Kidney glomerular epithelial cell (primary cell): ENCODE data around the gene ERC2.

Experiments
- DNase-seq: peaks from one replicate; lab custom pipeline; 2025; lab: John Stamatoyannopoulos, UW

ERC2 gene

DNA sequence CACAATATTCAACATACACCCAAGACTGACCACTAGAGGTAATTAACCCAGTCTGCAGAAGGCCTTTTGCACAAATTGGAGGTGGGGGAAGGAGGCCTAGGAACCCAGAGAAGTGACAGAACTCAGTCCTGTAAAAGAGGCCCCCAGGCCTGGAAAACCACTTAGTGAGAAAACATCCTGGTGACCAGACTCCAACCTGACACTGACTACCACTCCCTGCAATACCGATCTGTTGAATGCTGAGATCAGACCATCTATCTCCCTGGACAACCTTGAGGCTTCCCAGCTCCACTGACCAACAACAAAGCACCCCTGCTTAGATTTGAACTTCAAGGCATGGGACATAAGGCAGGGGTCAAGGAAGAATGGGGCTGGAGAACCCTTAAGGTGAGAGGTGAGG lies 719.2 kb downstream of the ERC2 start:
- DNase-seq = no peak

DNA sequence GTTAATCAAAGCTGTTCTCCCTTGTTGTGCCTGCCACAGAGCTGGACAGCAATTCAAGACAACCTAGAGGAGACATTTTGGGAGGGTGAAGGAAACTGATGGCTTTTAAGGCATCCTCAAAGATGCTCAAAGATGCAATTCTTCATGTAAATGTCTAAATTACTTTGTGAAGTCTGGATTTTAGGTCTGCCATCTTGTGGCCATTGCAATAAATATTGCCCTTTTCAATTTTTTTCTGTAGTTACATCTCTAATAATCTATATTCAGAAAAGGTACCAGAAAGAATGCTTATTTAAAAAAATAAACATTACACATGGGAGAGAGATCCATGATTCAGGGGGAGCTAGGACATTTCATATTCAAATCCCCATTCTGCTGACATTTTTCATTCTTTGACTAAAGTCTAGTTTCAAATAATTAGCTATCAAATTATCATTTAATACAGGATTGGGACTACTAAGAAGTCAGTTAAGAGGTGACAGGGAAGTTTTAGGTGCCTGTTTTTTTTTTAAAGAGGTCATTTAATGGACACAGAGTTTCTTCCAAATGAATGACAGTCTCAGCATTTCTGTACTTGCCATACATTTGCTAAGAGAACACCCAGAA lies 721.4 kb downstream of the ERC2 start:
- DNase-seq = peak; percentile 5

DNA sequence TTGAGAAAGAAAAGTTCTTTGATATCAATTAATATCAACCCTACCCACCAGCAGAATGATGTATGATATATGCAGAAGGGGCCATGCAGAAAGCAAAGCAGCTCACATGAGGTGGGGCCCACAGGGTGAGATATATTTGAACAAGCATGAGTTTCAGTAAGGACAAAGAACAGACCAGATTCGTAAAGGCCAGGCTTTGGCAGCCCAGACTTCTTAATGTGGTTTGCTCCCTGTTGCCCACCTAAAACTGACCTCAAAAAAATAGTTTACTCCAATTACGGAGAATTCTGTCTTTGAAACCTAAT lies 725.5 kb downstream of the ERC2 start:
- no peak for DNase-seq

DNA sequence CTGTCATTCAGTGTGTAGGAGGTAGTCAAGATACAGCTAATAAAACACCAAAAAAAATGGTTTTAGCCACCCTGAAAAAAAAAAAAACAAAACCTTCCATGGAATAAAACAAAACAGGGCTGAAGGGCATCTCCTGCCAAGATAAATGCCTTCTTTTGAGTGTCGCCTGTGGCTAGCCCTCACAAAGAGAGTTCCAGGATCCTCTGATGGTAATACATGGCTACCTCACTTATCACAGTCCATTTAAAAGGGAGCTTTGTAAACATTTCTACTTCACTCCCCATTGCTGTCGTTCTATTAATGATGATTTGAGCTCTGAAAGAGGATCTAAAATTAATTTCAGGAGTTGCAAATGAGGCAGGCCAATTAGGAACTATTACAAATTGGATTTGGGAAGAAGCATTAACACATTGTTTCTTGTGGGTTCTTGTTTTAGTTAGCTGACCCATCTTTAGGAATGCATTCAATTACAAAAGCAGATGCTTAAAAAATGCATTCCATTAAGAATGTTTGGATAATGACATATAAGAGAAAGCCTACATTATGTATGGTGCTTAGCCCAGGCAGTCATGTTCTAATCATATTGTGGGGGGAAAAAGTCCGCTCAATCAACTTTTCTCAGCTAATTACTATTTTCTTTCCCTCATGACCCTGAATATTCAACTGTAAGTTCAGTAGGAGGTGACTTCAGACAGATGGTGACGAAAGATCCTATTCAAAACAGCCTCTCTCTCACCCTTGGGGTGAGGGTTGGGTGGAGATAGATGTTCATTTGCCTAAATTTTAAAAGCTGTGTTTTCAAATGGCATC lies 726.0 kb downstream of the ERC2 start:
- no peak for DNase-seq

DNA sequence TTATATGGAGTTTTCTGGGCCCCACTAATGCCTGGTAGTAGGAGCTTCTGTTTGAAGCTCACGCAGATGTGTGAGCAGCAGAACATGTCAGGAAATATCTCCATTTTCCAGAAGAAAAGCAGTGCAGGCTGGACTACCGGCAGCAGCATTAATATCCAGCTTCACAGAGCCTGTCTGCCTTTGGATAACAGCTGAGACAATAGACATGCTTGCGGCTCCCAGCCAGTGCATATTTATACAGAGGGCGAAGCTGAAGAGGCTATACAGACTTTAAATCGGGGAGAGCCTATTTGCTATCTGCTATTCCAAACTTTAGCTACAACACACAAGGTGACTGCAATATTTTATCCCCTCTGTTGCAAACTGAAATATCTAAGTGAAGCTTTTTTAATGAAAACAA lies 731.1 kb downstream of the ERC2 start:
- DNase-seq = no peak

DNA sequence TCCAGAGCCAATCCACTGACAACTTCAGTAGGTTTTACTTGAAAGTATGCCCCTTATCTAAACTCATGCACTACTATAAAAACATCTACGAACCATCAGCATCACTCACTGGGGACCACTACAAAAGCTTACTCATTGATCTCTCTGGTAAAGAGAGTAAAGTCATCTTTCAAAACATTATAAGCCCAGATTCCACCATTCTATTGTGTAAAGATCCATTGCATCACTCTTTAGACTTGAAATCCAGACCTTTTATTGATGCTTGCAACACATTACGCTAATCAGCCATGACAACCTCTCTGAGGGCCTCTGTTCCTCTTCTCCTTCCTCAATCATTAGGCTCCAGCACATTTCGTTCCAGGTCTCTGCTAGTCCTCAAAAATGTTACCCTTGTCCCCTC lies 732.3 kb downstream of the ERC2 start:
- no peak for DNase-seq

DNA sequence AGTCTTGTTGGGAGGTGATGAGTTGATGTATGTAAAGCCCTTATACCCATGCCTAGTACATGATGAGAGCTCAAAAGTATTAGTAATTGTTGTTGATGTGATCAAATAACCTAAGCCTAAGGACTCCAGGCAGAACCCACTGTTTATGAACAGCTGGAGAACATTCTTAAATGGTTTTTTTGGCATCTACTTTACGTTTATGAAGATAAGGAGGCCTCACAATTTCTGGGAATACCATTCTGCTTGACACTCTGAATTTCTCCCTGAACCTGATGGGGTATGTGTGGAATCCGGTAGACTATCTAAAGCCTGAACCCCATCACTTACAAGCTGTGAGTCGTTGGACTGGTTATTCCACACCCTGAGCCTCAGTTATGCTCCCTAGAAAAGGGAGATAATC lies 736.5 kb downstream of the ERC2 start:
- no peak for DNase-seq

DNA sequence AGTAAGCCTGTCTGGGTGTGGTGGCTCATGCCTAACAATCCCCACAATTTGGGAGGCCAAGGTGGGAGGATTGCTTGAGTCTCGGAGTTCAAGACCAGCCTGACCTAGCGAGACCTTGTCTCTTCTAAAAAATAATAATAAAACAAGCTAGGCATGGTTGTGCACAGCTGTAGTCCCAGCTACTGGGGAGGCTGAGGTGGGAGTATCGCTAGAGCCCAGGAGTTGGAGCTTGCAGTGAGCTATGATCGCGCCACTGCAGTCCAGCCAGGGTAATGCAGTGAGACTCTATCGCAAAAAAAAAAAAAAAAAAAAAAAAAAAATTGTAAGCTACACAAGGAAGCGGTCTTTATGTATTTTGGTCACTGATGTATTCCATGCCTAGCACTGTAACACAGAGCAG lies 738.7 kb downstream of the ERC2 start:
- no peak for DNase-seq

DNA sequence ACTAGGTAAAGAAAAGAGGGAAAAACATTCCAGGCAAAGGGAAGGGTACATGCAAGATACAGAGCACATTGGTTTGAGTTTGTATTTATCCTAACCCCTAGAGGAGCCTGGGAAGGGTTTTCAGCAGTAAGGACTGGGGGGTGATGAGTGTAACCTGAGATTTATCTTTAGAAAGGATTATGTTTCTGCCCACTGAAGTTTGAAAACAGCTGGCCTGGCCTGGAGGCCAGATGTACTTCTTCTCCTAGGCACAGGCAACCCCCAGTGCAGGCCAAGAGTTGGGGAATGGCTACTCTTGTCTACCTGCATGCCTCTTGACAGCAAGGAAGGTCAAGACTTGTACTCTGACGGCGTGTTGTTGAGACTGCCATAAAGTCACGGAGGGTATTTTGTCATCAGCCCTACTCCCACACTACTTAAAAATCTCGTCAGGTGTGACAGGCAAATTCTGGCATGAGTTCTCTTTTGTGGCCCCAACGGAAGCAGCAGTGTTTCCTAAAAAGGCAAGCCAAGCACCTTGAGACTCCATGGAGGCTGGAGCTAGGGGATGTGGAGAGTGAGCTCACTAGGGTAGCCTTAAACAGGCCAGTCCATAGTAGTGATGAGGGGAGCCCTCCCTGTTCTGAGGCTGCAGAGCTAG lies 739.7 kb downstream of the ERC2 start:
- no peak for DNase-seq

DNA sequence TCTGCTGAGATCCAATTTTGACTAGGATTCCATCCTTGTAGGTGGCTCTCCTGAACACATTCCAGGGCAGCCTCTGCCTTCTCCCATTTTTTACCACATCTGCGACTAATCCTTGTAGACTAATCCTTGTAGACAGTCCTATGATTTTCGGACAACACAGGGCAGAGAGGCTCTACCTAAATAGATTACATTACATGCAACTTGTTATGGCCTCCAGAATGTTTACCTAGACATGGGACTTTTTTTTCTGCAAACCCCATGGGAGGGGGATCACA lies 741.8 kb downstream of the ERC2 start:
- no peak for DNase-seq

DNA sequence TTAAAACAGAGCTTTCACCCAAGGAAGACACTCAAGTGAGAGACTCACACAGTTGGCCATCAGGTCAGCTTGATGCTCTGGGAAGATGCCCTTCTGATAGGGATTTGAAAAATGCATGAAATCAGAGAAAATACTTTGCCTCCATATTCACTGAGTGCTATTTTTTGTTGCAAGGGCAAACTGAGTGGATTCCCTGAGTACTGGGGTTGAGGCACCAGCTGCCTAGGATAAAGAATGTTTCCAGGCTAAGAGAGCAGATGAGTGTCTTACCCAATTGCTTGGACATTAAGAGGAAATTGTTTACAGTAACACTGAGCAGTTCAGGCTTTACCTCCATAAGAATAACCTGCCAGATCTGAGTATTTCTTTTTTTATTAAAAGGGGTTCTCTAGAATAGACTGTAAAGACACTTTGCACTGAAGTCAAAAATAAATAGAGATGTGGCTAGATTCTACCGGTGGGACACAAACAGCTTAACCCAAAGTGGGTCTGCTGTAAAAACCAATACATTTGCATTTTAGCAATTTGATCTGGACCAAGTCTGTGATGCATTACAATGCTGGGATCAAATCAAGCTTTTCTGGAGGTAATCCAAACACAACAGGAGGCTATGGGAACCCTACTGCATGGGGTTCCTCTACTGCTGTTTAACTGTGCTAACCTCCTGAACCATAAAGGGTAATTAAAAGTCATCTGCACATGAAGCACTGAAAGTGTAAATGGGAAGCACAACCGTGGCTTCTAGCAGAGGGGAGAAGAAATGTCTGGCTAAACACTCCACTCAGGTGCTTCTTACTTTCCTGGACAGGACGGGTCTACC lies 742.4 kb downstream of the ERC2 start:
- DNase-seq = no peak

DNA sequence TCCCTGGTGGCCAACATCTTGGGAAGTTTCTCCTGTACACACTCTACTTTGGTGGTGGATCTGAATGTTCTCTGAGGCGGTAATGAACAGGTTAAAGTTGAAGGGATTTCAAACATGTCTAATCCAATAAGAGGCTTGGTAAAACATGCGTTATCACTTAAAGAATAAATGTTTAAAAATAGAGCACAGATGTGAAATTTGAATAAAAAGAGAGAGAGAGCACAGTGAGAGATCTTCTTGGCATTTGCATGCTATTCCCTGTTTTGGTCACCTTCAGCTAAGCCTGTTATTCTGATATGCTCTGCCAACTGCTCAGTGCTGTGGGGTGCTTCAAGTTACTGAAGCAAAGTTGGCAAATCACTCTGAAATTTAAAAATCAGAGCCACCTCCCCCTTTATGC lies 743.4 kb downstream of the ERC2 start:
- no peak for DNase-seq

DNA sequence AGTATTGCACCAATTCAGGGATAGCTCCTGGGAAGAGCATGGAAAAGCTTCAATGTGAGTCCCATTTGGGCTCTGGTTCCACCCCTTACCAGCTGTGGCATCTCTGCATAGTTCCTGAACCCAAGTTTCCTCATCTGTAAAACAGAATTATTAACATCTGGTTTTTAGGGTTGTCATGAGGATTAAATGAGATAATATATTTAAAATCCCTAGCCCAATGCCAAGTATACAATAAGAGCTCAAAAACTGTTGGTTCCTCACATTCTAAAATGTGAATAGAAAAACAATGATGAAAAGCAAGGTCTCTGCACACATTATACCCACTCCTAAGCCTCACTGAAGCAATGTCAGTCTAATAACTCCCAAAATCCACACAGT lies 743.9 kb downstream of the ERC2 start:
- no peak for DNase-seq

DNA sequence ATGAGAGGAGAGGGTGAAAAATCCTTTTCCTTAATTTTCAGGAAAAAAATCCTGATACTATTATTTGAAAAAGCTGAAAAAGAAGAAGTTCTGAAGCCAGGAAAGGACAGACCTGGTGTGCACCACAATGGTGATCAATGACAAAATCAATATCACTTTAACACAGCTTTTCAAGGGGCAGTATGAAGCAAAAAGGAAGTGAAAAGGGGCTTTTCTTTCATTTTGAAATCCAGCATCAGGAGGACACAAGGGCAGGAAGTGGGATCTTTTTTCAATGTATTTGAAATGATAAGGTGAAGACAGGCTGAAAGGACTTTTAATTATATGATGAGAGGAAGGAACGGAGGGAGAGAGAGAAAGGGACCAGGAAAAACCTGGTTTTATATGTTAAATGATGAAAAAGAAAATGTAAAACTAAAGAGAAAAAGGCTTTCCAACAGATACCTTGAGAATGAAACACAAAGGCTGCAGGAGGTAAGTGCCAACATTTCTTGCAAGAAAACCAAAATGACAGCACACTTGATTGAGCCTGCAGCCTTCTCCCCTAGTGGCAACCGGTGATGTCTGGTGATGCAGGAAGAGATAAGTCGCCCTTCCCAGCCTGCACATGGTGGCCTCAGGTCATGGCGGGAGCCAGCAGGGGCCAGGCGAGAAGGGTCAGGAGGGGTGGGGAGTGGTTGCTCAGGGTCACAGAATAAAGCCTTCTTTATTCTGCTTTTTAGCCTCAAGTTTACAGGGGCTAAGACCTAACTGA lies 744.4 kb downstream of the ERC2 start:
- no peak for DNase-seq

DNA sequence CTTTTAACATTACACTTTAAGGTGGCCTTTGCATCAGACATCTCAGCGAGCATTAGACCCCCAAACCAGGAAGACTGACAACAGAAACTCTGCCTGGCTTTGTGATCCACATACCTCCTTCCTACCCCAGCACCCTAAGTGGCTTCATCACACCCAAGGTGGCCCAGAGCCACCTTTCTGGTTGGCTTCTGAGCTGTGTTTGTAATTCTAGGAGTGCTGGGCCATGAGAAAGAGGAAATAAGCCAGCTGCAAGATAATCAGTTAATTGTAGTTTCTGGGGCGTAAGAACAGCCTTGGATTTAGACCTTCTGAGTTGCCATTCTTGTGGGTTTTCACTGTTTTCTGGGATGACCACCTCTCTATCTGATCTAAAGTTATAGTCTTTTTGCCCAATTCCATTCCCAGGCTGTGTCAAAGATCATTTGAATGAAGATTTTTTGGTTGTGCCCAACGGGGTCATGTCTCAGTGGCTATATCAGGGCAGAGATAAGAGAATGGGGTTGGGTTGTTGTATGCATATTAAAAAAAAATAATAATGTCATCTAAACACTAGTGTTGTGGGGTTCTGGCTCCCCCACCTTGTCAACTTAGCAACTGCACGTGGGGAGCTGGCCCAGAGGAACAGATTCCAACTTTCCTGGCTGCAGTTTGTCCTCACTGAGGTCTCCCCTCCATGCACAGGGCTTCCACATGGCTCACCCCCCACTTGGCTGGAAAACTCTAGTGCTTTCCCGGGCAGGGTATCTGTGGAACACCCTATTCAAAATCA lies 746.4 kb downstream of the ERC2 start:
- DNase-seq = peak; percentile 11

DNA sequence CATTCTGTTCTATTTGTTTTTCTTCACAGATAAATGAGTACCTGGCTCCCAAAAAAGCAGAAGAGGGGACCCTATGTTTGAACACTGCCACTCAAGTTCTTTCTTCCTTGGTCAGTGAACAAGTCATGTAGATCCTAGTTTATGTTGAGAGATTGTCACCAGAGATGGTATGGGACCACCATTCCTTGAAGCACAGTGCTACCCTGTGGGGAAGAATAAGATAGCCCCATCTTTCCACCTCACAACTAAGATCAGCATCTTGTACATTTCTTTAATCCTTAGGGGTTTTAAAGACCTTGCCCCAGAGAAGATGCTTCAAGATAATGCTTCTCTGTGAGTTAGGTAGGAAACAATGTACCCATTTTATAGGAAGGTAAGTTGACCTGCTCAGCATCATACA lies 747.7 kb downstream of the ERC2 start:
- no peak for DNase-seq

DNA sequence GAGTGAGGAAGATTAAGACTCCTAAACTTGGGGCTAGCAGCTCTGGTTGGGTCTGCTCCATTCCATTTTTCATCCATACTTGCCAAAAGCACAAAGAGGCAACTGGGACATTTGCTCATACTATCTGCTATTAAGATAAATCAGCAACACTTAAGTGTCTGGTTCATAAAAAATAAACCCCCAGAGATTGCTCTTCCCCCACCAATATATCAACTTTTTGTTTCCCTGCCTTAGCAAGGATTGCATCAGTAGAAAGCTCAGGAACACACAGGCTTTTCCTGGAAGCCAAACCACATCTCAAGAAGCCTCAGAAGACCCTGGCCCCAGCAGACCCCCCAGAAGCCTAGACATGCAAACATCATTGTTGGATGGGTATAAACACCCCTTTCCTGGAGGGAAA lies 748.8 kb downstream of the ERC2 start:
- DNase-seq = no peak

DNA sequence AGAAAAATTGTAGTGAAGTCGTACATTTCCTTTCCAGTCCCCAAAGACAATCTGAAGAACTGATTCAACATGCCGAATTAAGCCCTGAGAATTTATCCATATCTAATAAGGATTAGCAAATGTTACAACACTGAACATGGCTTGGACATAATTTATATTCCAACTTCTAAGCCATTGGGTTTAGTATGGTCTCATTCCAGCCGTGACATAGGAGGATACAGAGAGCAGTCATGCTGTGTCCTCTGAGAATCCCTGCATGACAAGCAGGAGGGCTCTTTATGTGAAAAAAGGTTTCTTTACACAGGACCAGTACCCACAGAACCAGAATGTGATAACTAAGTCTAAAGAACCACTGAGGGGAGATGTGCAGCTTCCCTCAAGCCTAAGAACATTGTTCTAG lies 749.3 kb downstream of the ERC2 start:
- no peak for DNase-seq

DNA sequence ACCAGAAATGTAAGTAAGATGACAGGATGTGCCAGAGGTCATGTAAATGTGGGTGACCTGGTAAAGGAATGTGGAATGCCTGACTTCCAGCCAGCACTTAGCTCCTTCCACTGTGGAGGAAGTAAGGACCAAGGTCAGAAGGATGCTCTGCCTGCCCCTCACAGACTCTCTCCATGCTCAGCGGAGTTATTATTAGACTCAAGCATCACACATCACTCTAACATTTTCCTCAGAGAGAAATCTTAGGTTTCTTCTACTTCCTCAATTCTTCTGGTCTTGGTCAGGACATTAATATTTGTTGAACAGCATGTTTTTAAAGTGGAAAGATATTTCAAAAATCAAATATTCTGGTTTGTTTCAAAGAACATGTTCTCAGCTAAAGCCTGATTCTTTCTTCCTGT lies 749.7 kb downstream of the ERC2 start:
- no peak for DNase-seq

DNA sequence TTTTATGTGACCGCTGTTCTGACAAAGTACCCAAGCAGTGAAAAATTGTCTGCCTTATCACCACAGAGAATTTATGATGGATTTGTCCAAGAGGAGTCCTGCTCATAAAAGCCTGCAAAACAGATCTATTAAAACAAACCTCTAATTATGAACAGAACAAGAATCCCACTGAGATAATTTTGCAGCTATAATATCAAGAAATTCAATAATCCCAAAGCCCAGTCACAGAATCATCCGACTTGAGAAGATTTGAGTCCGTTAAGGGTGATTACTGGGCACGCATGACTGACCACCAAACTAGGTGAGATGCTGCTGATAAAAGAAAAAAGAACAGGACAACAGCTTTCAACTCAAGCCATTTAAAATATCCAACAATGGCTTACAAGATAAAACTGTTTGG lies 750.2 kb downstream of the ERC2 start:
- DNase-seq = no peak

DNA sequence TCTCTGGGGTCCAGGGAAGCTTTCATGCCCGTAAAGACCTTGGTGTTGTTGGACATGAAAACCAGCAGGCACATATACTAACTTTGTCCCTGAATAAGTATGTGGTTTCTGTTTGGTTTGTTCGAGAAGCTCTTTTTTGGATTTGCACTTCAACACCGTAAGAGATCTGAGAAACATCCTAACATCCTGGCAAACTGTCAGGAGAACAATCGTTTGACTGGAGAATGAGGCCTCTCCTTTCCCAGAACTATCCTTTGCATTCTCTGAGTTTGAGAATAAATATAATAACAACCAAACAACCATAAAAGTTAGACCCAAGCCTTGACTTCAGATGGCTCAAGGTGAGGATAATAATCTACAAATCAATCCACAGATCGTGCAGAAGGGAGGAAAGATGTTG lies 750.8 kb downstream of the ERC2 start:
- DNase-seq = no peak
